Head of caudate nucleus (tissue), 42 donors: ENCODE data around the gene PLEKHA7.
"Not testable (repeated sequence)": the region's sequence is repeated elsewhere in the genome, so short reads cannot be mapped to it uniquely, and the experiment has no call there.

Source experiments
- DNase-seq, 42 donors: peaks; one replicate each; pipeline versions ENCODE4 v3.0.0 to v3.0.0-alpha.2; 2020 to 2021; ENCODE audit warnings: mixed read lengths in 7 of 42
- intact Hi-C: fragments of 100-400 bp; cut with DNase I; formaldehyde crosslinking; loops from one replicate; pipeline ENCODE4 v1.15.0; 2022

Gene PLEKHA7

GRCh38 chr11:17012179-17012578 is 2.0 kb downstream of the PLEKHA7 start:
- intact Hi-C loops = loop anchor here (10.0 kb wide), 1 partner anchor 67 kb away; no protein-coding TSS in a partner anchor

GRCh38 chr11:17010851-17011420 is 3.3 kb downstream of the PLEKHA7 start:
- intact Hi-C loops = loop anchor here (10.0 kb wide), 1 partner anchor 66 kb away; no protein-coding TSS in a partner anchor
- peak in 2 of 42 donors; percentile 24 to 30 for DNase-seq

More at GRCh38 chr11:17012179-17012578, 2.0 kb downstream of the PLEKHA7 start:
- peak in 12 of 42 donors; percentile 10 to 50 (median 31) for DNase-seq

- intact Hi-C loops = no loop called here
- peak in 5 of 42 donors; percentile 13 to 47 (median 28) for DNase-seq
These were observed 6.1 kb downstream of the PLEKHA7 start for GRCh38 chr11:17008099-17008498.

- no peak for DNase-seq
- intact Hi-C loops = no loop called here
These were observed 8.6 kb downstream of the PLEKHA7 start for GRCh38 chr11:17005646-17006045.

- intact Hi-C loops = no loop called here
- no peak for DNase-seq
These were observed 9.6 kb downstream of the PLEKHA7 start for GRCh38 chr11:17004486-17005148.

GRCh38 chr11:17003426-17003825 is 10.8 kb downstream of the PLEKHA7 start:
- intact Hi-C loops = no loop called here
- DNase-seq = no peak

- DNase-seq = no peak
- intact Hi-C loops = no loop called here
These were observed 11.7 kb downstream of the PLEKHA7 start for GRCh38 chr11:17002543-17002942.

GRCh38 chr11:17001806-17002205 is 12.4 kb downstream of the PLEKHA7 start:
- intact Hi-C loops = no loop called here
- DNase-seq = peak in 3 of 42 donors; percentile 19 to 37 (median 25)

GRCh38 chr11:17000987-17001386 is 13.2 kb downstream of the PLEKHA7 start:
- DNase-seq = no peak
- intact Hi-C loops = no loop called here

GRCh38 chr11:17000253-17000652 is 14.0 kb downstream of the PLEKHA7 start:
- DNase-seq, intact Hi-C loops: not testable (repeated sequence)

- intact Hi-C loops = no loop called here
- peak in 10 of 42 donors; percentile 11 to 68 (median 36) for DNase-seq
These were observed 15.1 kb downstream of the PLEKHA7 start for GRCh38 chr11:16999116-16999515.

- intact Hi-C loops = no loop called here
- DNase-seq = no peak
These were observed 16.6 kb downstream of the PLEKHA7 start for GRCh38 chr11:16997624-16998023.

GRCh38 chr11:16993495-16993894 is 20.7 kb downstream of the PLEKHA7 start:
- intact Hi-C loops = no loop called here
- DNase-seq = no peak

- no peak for DNase-seq
- intact Hi-C loops = no loop called here
These were observed 21.4 kb downstream of the PLEKHA7 start for GRCh38 chr11:16992846-16993245.

GRCh38 chr11:16989554-16989953 is 24.7 kb downstream of the PLEKHA7 start:
- DNase-seq = no peak
- intact Hi-C loops = no loop called here

- no peak for DNase-seq
- intact Hi-C loops = no loop called here
These were observed 27.0 kb downstream of the PLEKHA7 start for GRCh38 chr11:16987205-16987568.

GRCh38 chr11:16986434-16987204 is 27.6 kb downstream of the PLEKHA7 start:
- DNase-seq = no peak
- intact Hi-C loops = no loop called here

- DNase-seq = no peak
- intact Hi-C loops = no loop called here
These were observed 28.9 kb downstream of the PLEKHA7 start for GRCh38 chr11:16985297-16985696.

- intact Hi-C loops = no loop called here
These were observed 30.0 kb downstream of the PLEKHA7 start for GRCh38 chr11:16984229-16984628.

GRCh38 chr11:16982809-16983208 is 31.4 kb downstream of the PLEKHA7 start:
- DNase-seq = no peak
- intact Hi-C loops = no loop called here

More at GRCh38 chr11:16984229-16984628, 30.0 kb downstream of the PLEKHA7 start:
- peak in 5 of 42 donors; percentile 20 to 58 (median 43) for DNase-seq
